Tongue (tissue), 2 donors: Measurements from ENCODE around the gene KIF1A. TPM values are rescaled to one million over a fixed set of nuclear protein-coding genes. Genes with fewer than 3 reads are reported as not detected.
A peak's percentile ranks its signal among the peaks of the same experiment; 100 is the strongest.

ENCODE experiments used
- DNase-seq: peaks from one replicate; pipeline ENCODE4 v3.0.0-alpha.2; 2015
- total RNA-seq: library from RNA; depleted of rRNA; stranded (reverse); fragments of >200 nt; gene quantifications from one replicate; pipeline ENCODE4 v1.2.3, GENCODE V29; 2014

The KIF1A gene
- total RNA-seq, 1 donor from 2014 or later: 8.9 TPM

- peak; percentile 57 for DNase-seq
These were observed 727 bp downstream of the KIF1A start for GRCh38 chr2:240819126-240819857.

GRCh38 chr2:240818293-240819125 is 1.5 kb downstream of the KIF1A start:
- no peak for DNase-seq

GRCh38 chr2:240817496-240818292 is 2.3 kb downstream of the KIF1A start:
- no peak for DNase-seq

- DNase-seq: no peak
These were observed 3.2 kb downstream of the KIF1A start for GRCh38 chr2:240816584-240817495.

GRCh38 chr2:240815761-240816583 is 4.0 kb downstream of the KIF1A start:
- DNase-seq: no peak

- no peak for DNase-seq
These were observed 4.9 kb downstream of the KIF1A start for GRCh38 chr2:240814946-240815760.

GRCh38 chr2:240814280-240814679 is 5.7 kb downstream of the KIF1A start:
- DNase-seq: no peak

- DNase-seq: no peak
These were observed 6.6 kb downstream of the KIF1A start for GRCh38 chr2:240813231-240813921.

GRCh38 chr2:240812721-240813120 is 7.3 kb downstream of the KIF1A start:
- no peak for DNase-seq

GRCh38 chr2:240812301-240812680 is 7.7 kb downstream of the KIF1A start:
- no peak for DNase-seq

GRCh38 chr2:240811346-240812300 is 8.4 kb downstream of the KIF1A start:
- DNase-seq: no peak

GRCh38 chr2:240810621-240811020 is 9.4 kb downstream of the KIF1A start:
- no peak for DNase-seq

- DNase-seq: no peak
These were observed 9.8 kb downstream of the KIF1A start for GRCh38 chr2:240810199-240810598.

GRCh38 chr2:240809276-240809675 is 10.7 kb downstream of the KIF1A start:
- no peak for DNase-seq

- no peak for DNase-seq
These were observed 13.6 kb downstream of the KIF1A start for GRCh38 chr2:240806459-240806858.

GRCh38 chr2:240806006-240806405 is 14.0 kb downstream of the KIF1A start:
- DNase-seq: no peak

- no peak for DNase-seq
These were observed 16.8 kb downstream of the KIF1A start for GRCh38 chr2:240803191-240803590.
